ENCODE measurements around the gene RNF126.
"Not testable (repeated sequence)": the region's sequence is repeated elsewhere in the genome, so short reads cannot be mapped to it uniquely, and the experiment has no call there.

Gene RNF126

GRCh38 chr19:624433-625109 lies 38.4 kb downstream of the RNF126 start:
- no peak for DNase-seq

GRCh38 chr19:623974-624373 lies 39.0 kb downstream of the RNF126 start:
- DNase-seq = no peak

- no peak for DNase-seq
Observed at GRCh38 chr19:623175-623916, 39.7 kb downstream of the RNF126 start.

GRCh38 chr19:622666-623065 lies 40.3 kb downstream of the RNF126 start:
- no peak for DNase-seq

- no peak for DNase-seq
Observed at GRCh38 chr19:621819-622218, 41.2 kb downstream of the RNF126 start.

- DNase-seq = not testable (repeated sequence)
Observed at GRCh38 chr19:621191-621590, 41.8 kb downstream of the RNF126 start.

- DNase-seq = no peak
Observed at GRCh38 chr19:620166-620862, 42.7 kb downstream of the RNF126 start.

GRCh38 chr19:619286-620002 lies 43.6 kb downstream of the RNF126 start:
- no peak for DNase-seq

- DNase-seq = no peak
Observed at GRCh38 chr19:618674-619285, 44.2 kb downstream of the RNF126 start.

GRCh38 chr19:618247-618619 lies 44.8 kb downstream of the RNF126 start:
- DNase-seq = no peak

GRCh38 chr19:617551-618246 lies 45.3 kb downstream of the RNF126 start:
- no peak for DNase-seq

- no peak for DNase-seq
Observed at GRCh38 chr19:616747-617526, 46.1 kb downstream of the RNF126 start.

- DNase-seq = no peak
Observed at GRCh38 chr19:616062-616700, 46.8 kb downstream of the RNF126 start.

- no peak for DNase-seq
Observed at GRCh38 chr19:615619-616018, 47.4 kb downstream of the RNF126 start.

- DNase-seq = no peak
Observed at GRCh38 chr19:613732-614567, 49.1 kb downstream of the RNF126 start.

- DNase-seq = no peak
Observed at GRCh38 chr19:612941-613340, 50.1 kb downstream of the RNF126 start.

- no peak for DNase-seq
Observed at GRCh38 chr19:611481-611868, 51.5 kb downstream of the RNF126 start.

GRCh38 chr19:610801-611480 lies 52.1 kb downstream of the RNF126 start:
- peak; percentile 57 for DNase-seq

- no peak for DNase-seq
Observed at GRCh38 chr19:610071-610800, 52.8 kb downstream of the RNF126 start.
